ENCODE data around the gene CLRN1. TPM values are rescaled to one million over a fixed set of nuclear protein-coding genes. Genes with fewer than 3 reads are reported as not detected.

The CLRN1 gene
- total and polyA plus RNA-seq, 2 of the 13 experiments (the other 11 are each of a cell fraction or from before 2014, with no cell fraction given), result not detected

DNA sequence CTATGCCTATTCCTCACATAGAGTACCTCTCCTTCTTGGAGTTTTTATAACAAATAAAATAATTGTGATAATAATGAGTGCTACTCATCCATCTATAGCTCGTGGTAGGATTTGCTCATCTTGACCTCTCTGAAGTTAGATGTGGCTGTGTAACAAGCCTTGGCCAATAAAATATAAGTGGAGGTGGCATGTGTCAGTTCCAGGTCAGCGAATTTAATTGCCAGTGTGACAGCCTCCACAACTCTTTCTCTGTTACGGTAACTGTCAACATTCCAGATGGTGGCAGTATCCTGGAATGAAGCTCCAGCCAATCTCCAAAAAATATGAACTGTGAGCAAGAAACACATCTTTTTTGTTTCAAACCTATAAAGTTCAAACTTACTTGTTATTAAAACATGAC is 13.8 kb downstream of the CLRN1 start:
- FAIRE-seq (no peak), DNase-seq (ENCODE audit: low spot score) (no peak), ATAC-seq (no peak)
- Histone ChIP-seq H3K9me3 (ENCODE audit: low read length) (no peaks in the 10 kb centered on the region), H2AFZ (ENCODE audit: low read length) (no peak overlapping the region), H3K4me1 (ENCODE audit: insufficient read depth, low read length) (no peaks in the 10 kb centered on the region), H3K9ac (ENCODE audit: insufficient read depth, low read depth, low read length) (no peak overlapping the region), H3K27ac (ENCODE audit: extremely low read length, insufficient read depth, low read length) (no peak overlapping the region), H3K79me2 (ENCODE audit: insufficient read depth, low read length) (no peaks in the 10 kb centered on the region), H3K36me3 (replicated peaks in 1 of 2; ENCODE audit: control insufficient read depth in 1 of 2, insufficient read depth in 2 of 2, low read length in 2 of 2) (no peaks in the 10 kb centered on the region), H3K4me2 (ENCODE audit: low read depth, low read length) (no peak overlapping the region), H4K20me1 (ENCODE audit: insufficient read depth, low read length) (no peaks in the 10 kb centered on the region), H3K27me3 (ENCODE audit: control insufficient read depth in 1 of 2, insufficient read depth in 2 of 2, low read length in 2 of 2) (no peaks in the 10 kb centered on the region), H3K4me3 (replicated peaks in 1 of 3; ENCODE audit: insufficient read depth in 1 of 3, low read depth in 2 of 3, low read length in 3 of 3) (no peak overlapping the region)
- ChIA-PET CTCF (ENCODE audit: low intra/inter-chr PET ratio, low total read pairs) (no interaction called here), POLR2A (no interaction called here)
- intact Hi-C loops (cut with micrococcal nuclease; ENCODE audit: unreplicated experiment), result no loop called here
- no TSS peak for BruUV-seq (replicated peaks)
- TF ChIP-seq ZNF180 (CRISPR knock-in tag; IDR thresholded peaks at IDR 0.05; ENCODE audit: borderline replicate concordance, low read depth) (no peak), ZNF703 (CRISPR knock-in tag; IDR thresholded peaks at IDR 0.05; ENCODE audit: borderline replicate concordance) (no peak), STAT5B (CRISPR knock-in tag; IDR thresholded peaks at IDR 0.05) (no peak), ZNF382 (CRISPR knock-in tag; IDR thresholded peaks at IDR 0.05; ENCODE audit: borderline replicate concordance) (no peak), SKI (IDR thresholded peaks at IDR 0.05; ENCODE audit: partially characterized antibody) (no peak), ZNF720 (CRISPR knock-in tag; IDR thresholded peaks at IDR 0.05) (no peak), SUZ12 (IDR thresholded peaks at IDR 0.05; ENCODE audit: low read depth, low read length) (no peak), BHLHE40 (IDR thresholded peaks at IDR 0.05; ENCODE audit: low read length) (no peak), NFYC (CRISPR knock-in tag; IDR thresholded peaks at IDR 0.05) (no peak), KDM1A (CRISPR knock-in tag; IDR thresholded peaks at IDR 0.05) (no peak)
- TF ChIP-seq, protein P1, sequence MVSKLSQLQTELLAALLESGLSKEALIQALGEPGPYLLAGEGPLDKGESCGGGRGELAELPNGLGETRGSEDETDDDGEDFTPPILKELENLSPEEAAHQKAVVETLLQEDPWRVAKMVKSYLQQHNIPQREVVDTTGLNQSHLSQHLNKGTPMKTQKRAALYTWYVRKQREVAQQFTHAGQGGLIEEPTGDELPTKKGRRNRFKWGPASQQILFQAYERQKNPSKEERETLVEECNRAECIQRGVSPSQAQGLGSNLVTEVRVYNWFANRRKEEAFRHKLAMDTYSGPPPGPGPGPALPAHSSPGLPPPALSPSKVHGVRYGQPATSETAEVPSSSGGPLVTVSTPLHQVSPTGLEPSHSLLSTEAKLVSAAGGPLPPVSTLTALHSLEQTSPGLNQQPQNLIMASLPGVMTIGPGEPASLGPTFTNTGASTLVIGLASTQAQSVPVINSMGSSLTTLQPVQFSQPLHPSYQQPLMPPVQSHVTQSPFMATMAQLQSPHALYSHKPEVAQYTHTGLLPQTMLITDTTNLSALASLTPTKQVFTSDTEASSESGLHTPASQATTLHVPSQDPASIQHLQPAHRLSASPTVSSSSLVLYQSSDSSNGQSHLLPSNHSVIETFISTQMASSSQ (IDR thresholded peaks at IDR 0.05; ENCODE audit: low read depth), result no peak
- TF ChIP-seq, protein P1 (CRISPR knock-in tag; IDR thresholded peaks at IDR 0.05; ENCODE audit: borderline replicate concordance), result no peak
- WGBS (ENCODE audit: low lambda C conversion rate), result 14% methylated on average over 3 of the region's 3 CpGs
- in situ Hi-C loops (cut with HindIII; ENCODE audit: extremely low pct_ligation_motif_present, low pct_unique_long_range_greater_than_20kb), result no loop called here

All from HepG2 (cell line).